ENCODE results near the gene THY1. TPM values are rescaled to one million over a fixed set of nuclear protein-coding genes. Genes with fewer than 3 reads are reported as not detected.
A peak's percentile ranks its signal among the peaks of the same experiment; 100 is the strongest.

THY1 gene
- total RNA-seq, 2 donors from 2014 or later, result 3.3 to 39.7 TPM

- Histone ChIP-seq H3K36me3 (no peaks in the 10 kb centered on the region), H3K4me1 (replicated peaks) (peaks cover 14% of the 10 kb centered on the region), H3K27ac (no peak overlapping the region), H3K27me3 (replicated peaks; ENCODE audit: insufficient read depth) (no peaks in the 10 kb centered on the region), H3K9me3 (no peaks in the 10 kb centered on the region), H3K4me3 (no peak overlapping the region)
- DNase-seq (ENCODE audit: low spot score), result no peak
- intact Hi-C loops (cut with DNase I), result loop anchor here (10.0 kb wide), 1 partner anchor 357 kb away; no protein-coding TSS in a partner anchor
- no peak for TF ChIP-seq POLR2A (IDR thresholded peaks at IDR 0.05)
- TF ChIP-seq, protein P1, sequence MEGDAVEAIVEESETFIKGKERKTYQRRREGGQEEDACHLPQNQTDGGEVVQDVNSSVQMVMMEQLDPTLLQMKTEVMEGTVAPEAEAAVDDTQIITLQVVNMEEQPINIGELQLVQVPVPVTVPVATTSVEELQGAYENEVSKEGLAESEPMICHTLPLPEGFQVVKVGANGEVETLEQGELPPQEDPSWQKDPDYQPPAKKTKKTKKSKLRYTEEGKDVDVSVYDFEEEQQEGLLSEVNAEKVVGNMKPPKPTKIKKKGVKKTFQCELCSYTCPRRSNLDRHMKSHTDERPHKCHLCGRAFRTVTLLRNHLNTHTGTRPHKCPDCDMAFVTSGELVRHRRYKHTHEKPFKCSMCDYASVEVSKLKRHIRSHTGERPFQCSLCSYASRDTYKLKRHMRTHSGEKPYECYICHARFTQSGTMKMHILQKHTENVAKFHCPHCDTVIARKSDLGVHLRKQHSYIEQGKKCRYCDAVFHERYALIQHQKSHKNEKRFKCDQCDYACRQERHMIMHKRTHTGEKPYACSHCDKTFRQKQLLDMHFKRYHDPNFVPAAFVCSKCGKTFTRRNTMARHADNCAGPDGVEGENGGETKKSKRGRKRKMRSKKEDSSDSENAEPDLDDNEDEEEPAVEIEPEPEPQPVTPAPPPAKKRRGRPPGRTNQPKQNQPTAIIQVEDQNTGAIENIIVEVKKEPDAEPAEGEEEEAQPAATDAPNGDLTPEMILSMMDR (IDR thresholded peaks at IDR 0.05), result no peak
- no peak for TF ChIP-seq POLR2AphosphoS5 (IDR thresholded peaks at IDR 0.05)
- 69% methylated on average over 6 of the region's 6 CpGs for WGBS
Observed at GRCh38 chr11:119377961-119378667, 44.9 kb downstream of the THY1 start.

DNA sequence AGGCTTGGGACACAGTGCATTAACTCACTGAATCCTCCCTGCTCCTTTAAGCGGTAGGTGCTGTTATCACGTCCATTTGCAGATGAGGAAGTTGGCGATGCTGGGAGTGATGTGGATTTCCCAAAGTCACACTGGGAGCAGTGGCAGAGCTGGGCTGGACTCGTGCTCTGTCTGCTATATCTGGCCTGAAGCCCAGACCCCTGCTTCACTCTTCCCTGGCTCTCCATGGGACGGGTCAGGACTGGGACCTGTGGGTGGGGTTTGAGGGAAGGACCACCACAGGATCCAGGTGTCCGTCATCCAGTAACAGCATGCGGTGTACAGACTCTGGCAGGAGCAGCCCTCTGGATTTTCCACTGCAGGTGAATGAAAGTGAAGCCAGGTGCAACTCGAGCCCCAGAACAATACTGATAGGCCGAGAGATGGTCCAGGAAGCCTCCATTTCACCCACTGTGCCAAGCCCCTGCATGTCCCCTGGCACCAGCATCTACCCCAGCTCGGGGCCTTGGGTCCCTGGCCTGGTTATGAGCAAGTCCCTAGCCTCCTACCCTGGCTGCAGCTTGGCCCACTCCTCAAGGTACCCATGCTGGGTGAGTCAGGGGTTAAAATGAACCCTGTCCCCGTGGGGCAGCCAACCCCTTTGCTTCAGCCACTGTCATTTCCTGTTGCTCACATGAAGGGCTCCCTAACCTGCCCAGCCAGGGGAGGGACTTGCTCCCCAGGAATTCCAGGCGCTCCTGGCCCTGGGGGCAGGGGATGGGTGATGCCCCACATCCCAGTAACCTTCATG, 45.7 kb downstream of the THY1 start:
- TF ChIP-seq POLR2AphosphoS5 (IDR thresholded peaks at IDR 0.05), result no peak
- TF ChIP-seq POLR2A (IDR thresholded peaks at IDR 0.05), result no peak
- TF ChIP-seq, protein P1 (IDR thresholded peaks at IDR 0.05), result no peak

DNA sequence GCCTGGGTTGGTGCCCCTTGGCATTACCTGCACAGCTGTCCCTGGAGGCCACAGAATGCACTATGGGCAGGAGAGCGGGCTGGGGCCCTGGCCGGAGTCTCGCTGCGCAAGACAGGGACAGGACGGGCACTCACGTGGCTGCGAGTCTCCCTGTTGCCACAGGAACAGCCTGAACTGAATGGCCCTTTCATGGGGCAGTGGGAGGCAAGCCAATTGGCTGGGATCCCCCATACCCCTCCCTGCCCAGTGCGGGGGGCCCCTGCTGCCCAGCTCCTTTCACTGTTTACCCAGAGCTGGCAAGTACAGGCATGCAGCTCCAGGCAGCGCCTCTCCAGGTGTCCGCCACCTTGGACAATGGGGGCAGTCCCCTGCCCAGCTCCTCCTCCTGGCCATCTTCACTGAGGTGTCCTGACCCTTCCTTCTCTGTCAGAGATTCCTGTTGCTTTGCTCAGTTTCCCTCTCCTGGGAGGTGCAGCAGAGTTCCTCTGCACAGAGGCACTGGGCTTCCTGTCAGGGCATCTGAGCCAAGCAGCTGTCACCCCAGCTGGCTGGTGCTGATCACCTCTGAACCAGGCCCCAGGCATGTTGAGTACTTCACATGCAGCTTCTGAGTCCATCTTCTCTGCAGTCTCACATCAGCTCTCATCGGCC, 46.6 kb downstream of the THY1 start:
- H3K9me3 ChIP-seq, result no peaks in the 10 kb centered on the region
- DNase-seq (ENCODE audit: low spot score), result peak; percentile 87
- intact Hi-C loops (cut with DNase I), result loop anchor here (10.0 kb wide), 1 partner anchor 358 kb away; no protein-coding TSS in a partner anchor

More for the DNA sequence above, 45.7 kb downstream of the THY1 start:
- H3K4me3 ChIP-seq, result no peak overlapping the region
- 43% methylated on average over 12 of the region's 12 CpGs for WGBS
- H3K4me1 ChIP-seq (replicated peaks), result peaks cover 14% of the 10 kb centered on the region
- DNase-seq (ENCODE audit: low spot score), result no peak
- intact Hi-C loops (cut with DNase I), result loop anchor here (10.0 kb wide), 1 partner anchor 357 kb away; no protein-coding TSS in a partner anchor
- H3K27ac ChIP-seq, result no peak overlapping the region
- no peaks in the 10 kb centered on the region for H3K36me3 ChIP-seq
- no peaks in the 10 kb centered on the region for H3K9me3 ChIP-seq
- H3K27me3 ChIP-seq (replicated peaks; ENCODE audit: insufficient read depth), result no peaks in the 10 kb centered on the region

GRCh38 chr11:119375337-119376196, 47.4 kb downstream of the THY1 start:
- Histone ChIP-seq H3K27ac (peak overlapping the region; percentile 77 to 80), H3K9me3 (no peaks in the 10 kb centered on the region), H3K4me3 (no peak overlapping the region), H3K36me3 (no peaks in the 10 kb centered on the region), H3K4me1 (replicated peaks) (peaks cover 12% of the 10 kb centered on the region), H3K27me3 (replicated peaks; ENCODE audit: insufficient read depth) (no peaks in the 10 kb centered on the region)
- peak; percentile 8 for TF ChIP-seq POLR2A (IDR thresholded peaks at IDR 0.05)
- TF ChIP-seq, protein P1 (IDR thresholded peaks at IDR 0.05), result no peak
- no peak for TF ChIP-seq POLR2AphosphoS5 (IDR thresholded peaks at IDR 0.05)
- 33% methylated on average over 14 of the region's 14 CpGs for WGBS
- intact Hi-C loops (cut with DNase I), result loop anchor here (2.0 to 10.0 kb wide), 3 partner anchors 19 to 359 kb away; partner anchors contain the start of gene MCAM
- DNase-seq (ENCODE audit: low spot score), result no peak

More for the DNA sequence above, 46.6 kb downstream of the THY1 start:
- Histone ChIP-seq H3K4me1 (replicated peaks) (peaks cover 12% of the 10 kb centered on the region), H3K36me3 (no peaks in the 10 kb centered on the region), H3K27me3 (replicated peaks; ENCODE audit: insufficient read depth) (no peaks in the 10 kb centered on the region), H3K4me3 (no peak overlapping the region), H3K27ac (peak overlapping the region; percentile 77 to 80)
- TF ChIP-seq POLR2AphosphoS5 (IDR thresholded peaks at IDR 0.05) (peak; percentile 87), POLR2A (IDR thresholded peaks at IDR 0.05) (no peak)
- 46% methylated on average over 4 of the region's 11 CpGs for WGBS

Measured in prostate gland (tissue), 2 donors.